SW 1271 (cell line): ENCODE measurements around the gene ATXN1L.
"Not testable (repeated sequence)": the region's sequence is repeated elsewhere in the genome, so short reads cannot be mapped to it uniquely, and the experiment has no call there.

Source experiments
- DNase-seq, 2 experiments: peaks; one replicate each; lab custom pipeline; 2025; lab: John Stamatoyannopoulos, UW

The ATXN1L gene

GRCh38 chr16:71845639-71846430 lies at the start of gene ATXN1L:
ATXN1L (plus strand) TSS chr16:71845976; CDS start chr16:71849741, 3,765 bp downstream.
- DNase-seq = peak; percentile 74 to 86

- no peak for DNase-seq
Measured at GRCh38 chr16:71796501-71797097, 49.2 kb upstream of the ATXN1L start.

- no peak for DNase-seq
Measured at GRCh38 chr16:71803305-71803690, 42.5 kb upstream of the ATXN1L start.

- DNase-seq = no peak
Measured at GRCh38 chr16:71807905-71808592, 37.7 kb upstream of the ATXN1L start.

- DNase-seq = peak; percentile 92 to 95
Measured at GRCh38 chr16:71808593-71809459, 37.0 kb upstream of the ATXN1L start, which contains the start of gene AP1G1. AP1G1 (minus strand) TSS chr16:71808834; CDS start chr16:71789479, 19,355 bp downstream.

- not testable (repeated sequence) for DNase-seq
Measured at GRCh38 chr16:71810155-71810530, 35.6 kb upstream of the ATXN1L start.

- DNase-seq = no peak
Measured at GRCh38 chr16:71811261-71811803, 34.4 kb upstream of the ATXN1L start.

GRCh38 chr16:71817155-71817500 lies 28.6 kb upstream of the ATXN1L start:
- not testable (repeated sequence) for DNase-seq

GRCh38 chr16:71826533-71827017 lies 19.2 kb upstream of the ATXN1L start:
- no peak for DNase-seq

- DNase-seq = no peak
Measured at GRCh38 chr16:71830359-71830758, 15.4 kb upstream of the ATXN1L start.

- not testable (repeated sequence) for DNase-seq
Measured at GRCh38 chr16:71831698-71832097, 14.1 kb upstream of the ATXN1L start.

- not testable (repeated sequence) for DNase-seq
Measured at GRCh38 chr16:71832112-71832511, 13.7 kb upstream of the ATXN1L start.

- no peak for DNase-seq
Measured at GRCh38 chr16:71834291-71834690, 11.5 kb upstream of the ATXN1L start.

- no peak for DNase-seq
Measured at GRCh38 chr16:71837150-71837549, 8.6 kb upstream of the ATXN1L start.

GRCh38 chr16:71840052-71840451 lies 5.7 kb upstream of the ATXN1L start:
- DNase-seq = no peak

GRCh38 chr16:71843572-71843971 lies 2.2 kb upstream of the ATXN1L start:
- no peak for DNase-seq

GRCh38 chr16:71846431-71846830 lies 655 bp downstream of the ATXN1L start:
- no peak for DNase-seq

- no peak for DNase-seq
Measured at GRCh38 chr16:71847096-71847495, 1.3 kb downstream of the ATXN1L start.

- no peak for DNase-seq
Measured at GRCh38 chr16:71848622-71849021, 2.8 kb downstream of the ATXN1L start.

- DNase-seq = no peak
Measured at GRCh38 chr16:71851746-71852145, 6.0 kb downstream of the ATXN1L start.

GRCh38 chr16:71852158-71852557 lies 6.4 kb downstream of the ATXN1L start:
- no peak for DNase-seq

- no peak for DNase-seq
Measured at GRCh38 chr16:71852561-71852960, 6.8 kb downstream of the ATXN1L start.
